Lung (tissue), 12 donors: ENCODE data around the gene PTPRC. TPM values are rescaled to one million over a fixed set of nuclear protein-coding genes. Genes with fewer than 3 reads are reported as not detected.

ENCODE experiments used
- ATAC-seq: fragments of 200-7000 bp; cut with Tn5 transposase; one replicate; pipeline ENCODE4 v1.9.1; 2020; ENCODE audit warnings: moderate number of reproducible peaks; ENCODE audit not compliant: insufficient read depth, low FRiP score
- DNase-seq, 3 donors: peaks; one replicate each; pipeline ENCODE4 v3.0.0-alpha.2; 2013 to 2017
- H3K27ac ChIP-seq, 2 donors: one replicate each; pipeline ENCODE4 v1.5.1; 2013; ENCODE audit warnings: mild to moderate bottlenecking in 2 of 2, moderate library complexity in 2 of 2, control low read depth in 1 of 2, inconsistent platforms in 1 of 2, low read depth in 1 of 2, low read length in 1 of 2
- H3K27me3 ChIP-seq, 3 donors: one replicate each; pipeline ENCODE4 v1.5.1; 2013; ENCODE audit warnings: low read length in 2 of 3; ENCODE audit not compliant: control insufficient read depth in 3 of 3, insufficient read depth in 3 of 3
- H3K36me3 ChIP-seq, 4 donors: one replicate each; pipeline ENCODE4 v1.5.1; 2013; ENCODE audit warnings: low read length in 4 of 4, mild to moderate bottlenecking in 1 of 4, moderate library complexity in 1 of 4; ENCODE audit not compliant: control insufficient read depth in 4 of 4, insufficient read depth in 4 of 4
- H3K4me1 ChIP-seq, 5 donors: one replicate each; pipeline ENCODE4 v1.5.1; 2013; ENCODE audit warnings: low read length in 5 of 5, mild to moderate bottlenecking in 2 of 5, moderate library complexity in 1 of 5; ENCODE audit not compliant: control insufficient read depth in 5 of 5, insufficient read depth in 5 of 5
- H3K4me3 ChIP-seq: one replicate; pipeline ENCODE4 v1.5.1; 2013; ENCODE audit warnings: mild to moderate bottlenecking, control low read depth, moderate library complexity
- H3K9ac ChIP-seq, 2 donors: one replicate each; pipeline ENCODE4 v1.5.1; 2013; ENCODE audit warnings: low read length in 2 of 2, control low read depth in 1 of 2; ENCODE audit not compliant: insufficient read depth in 1 of 2
- H3K9me3 ChIP-seq, 4 donors: one replicate each; pipeline ENCODE4 v1.5.1; 2013; ENCODE audit warnings: low read length in 3 of 4, mild to moderate bottlenecking in 1 of 4, moderate library complexity in 1 of 4; ENCODE audit not compliant: control insufficient read depth in 4 of 4, insufficient read depth in 3 of 4
- WGBS, 2 donors: extraction: QIAGEN DNeasy Blood & Tissue Kit; methylation state at CpG; one replicate each; pipeline ENCODE4 v1.1.7; 2013; 5-methylcytosine and 5-hydroxymethylcytosine counted together
- polyA plus RNA-seq, 2 donors: library from polyadenylated mRNA; stranded (reverse); fragments of 200-250 nt; gene quantifications; one replicate each; pipeline ENCODE4 v1.2.1, GENCODE V29; 2013
- total RNA-seq, 2 donors: library from RNA; depleted of rRNA in 1 of 2; stranded (reverse); fragments of >200 nt in 1 of 2; gene quantifications; one replicate each; pipeline ENCODE4 v1.2.1, GENCODE V29; 2014 to 2021
- TF ChIP-seq, protein P1 (sequence below): IDR thresholded peaks from 2 replicates; pipeline ENCODE4 v1.5.1; 2012; ENCODE audit warnings: mild to moderate bottlenecking; ENCODE audit errors: control extremely low read depth, extremely low read depth
- donor health status: control.
- donor health status: control.
- donor health status: Bipolar disorder and iron deficiency.
- donor health status: healthy.
- donor health status: DM: yes; HTN: yes; CAD: no.

PTPRC gene
- total and polyA plus RNA-seq, 4 donors, result 8.2 to 142 (median 86.1) TPM

DNA sequence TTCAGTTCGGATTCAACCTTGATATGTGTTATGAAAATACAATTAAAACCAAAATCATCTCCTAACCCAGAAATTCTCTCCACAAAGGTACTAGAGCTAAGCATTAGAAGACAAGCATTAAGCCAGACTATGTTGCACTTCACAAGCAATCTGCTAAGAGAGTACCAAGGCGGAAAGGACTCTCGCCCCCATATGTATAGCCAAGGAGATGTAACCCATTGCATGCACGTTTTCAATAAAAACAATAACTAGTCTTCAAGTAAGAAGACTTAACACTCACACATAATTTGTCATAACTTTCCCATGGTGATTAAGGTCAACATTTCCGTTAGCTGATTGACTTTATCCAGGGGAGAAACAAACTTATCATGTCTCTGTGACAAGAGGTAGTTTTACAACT lies 27.6 kb upstream of the PTPRC start:
- 82 to 96% methylated on average over 5 of the region's 5 CpGs for WGBS, 2 donors
- TF ChIP-seq, protein P1, sequence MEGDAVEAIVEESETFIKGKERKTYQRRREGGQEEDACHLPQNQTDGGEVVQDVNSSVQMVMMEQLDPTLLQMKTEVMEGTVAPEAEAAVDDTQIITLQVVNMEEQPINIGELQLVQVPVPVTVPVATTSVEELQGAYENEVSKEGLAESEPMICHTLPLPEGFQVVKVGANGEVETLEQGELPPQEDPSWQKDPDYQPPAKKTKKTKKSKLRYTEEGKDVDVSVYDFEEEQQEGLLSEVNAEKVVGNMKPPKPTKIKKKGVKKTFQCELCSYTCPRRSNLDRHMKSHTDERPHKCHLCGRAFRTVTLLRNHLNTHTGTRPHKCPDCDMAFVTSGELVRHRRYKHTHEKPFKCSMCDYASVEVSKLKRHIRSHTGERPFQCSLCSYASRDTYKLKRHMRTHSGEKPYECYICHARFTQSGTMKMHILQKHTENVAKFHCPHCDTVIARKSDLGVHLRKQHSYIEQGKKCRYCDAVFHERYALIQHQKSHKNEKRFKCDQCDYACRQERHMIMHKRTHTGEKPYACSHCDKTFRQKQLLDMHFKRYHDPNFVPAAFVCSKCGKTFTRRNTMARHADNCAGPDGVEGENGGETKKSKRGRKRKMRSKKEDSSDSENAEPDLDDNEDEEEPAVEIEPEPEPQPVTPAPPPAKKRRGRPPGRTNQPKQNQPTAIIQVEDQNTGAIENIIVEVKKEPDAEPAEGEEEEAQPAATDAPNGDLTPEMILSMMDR, result no peak
- Histone ChIP-seq H3K27ac (no peak overlapping the region), H3K4me3 (no peak overlapping the region), H3K27me3 (no peaks in the 10 kb centered on the region), H3K9me3 (no peaks in the 10 kb centered on the region), H3K9ac (no peak overlapping the region), H3K36me3 (no peaks in the 10 kb centered on the region), H3K4me1 (no peaks in the 10 kb centered on the region)
- no peak for ATAC-seq
- DNase-seq, result no peak

- no peaks in the 10 kb centered on the region for H3K27me3 ChIP-seq
- WGBS, 2 donors, result 57 to 60% methylated on average over 6 of the region's 6 CpGs
- TF ChIP-seq, protein P1, result no peak
- H3K9me3 ChIP-seq, result no peaks in the 10 kb centered on the region
- ATAC-seq (no peak), DNase-seq (no peak)
- no peak overlapping the region for H3K4me3 ChIP-seq
- no peak overlapping the region for H3K27ac ChIP-seq
- no peaks in the 10 kb centered on the region for H3K4me1 ChIP-seq
- no peaks in the 10 kb centered on the region for H3K36me3 ChIP-seq
- no peak overlapping the region for H3K9ac ChIP-seq
Measured at GRCh38 chr1:198612471-198613260, 26.2 kb upstream of the PTPRC start.

DNA sequence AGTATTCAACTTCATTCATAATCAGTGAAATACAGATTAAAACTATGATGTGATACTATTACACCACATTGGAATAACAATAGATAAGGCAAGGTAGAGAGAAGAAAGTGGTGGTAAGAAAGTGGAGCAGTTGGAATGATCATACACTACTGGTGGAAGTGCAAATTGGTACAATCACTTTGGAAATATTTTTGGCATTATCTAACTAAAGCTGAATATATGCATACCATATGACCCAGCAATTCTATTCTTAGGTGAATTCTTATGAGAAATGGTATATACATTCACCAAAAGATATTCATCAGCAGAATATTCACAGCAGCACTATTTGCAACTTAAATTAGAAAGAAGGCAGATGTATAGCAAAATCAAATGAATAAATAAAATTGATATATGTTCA lies 21.4 kb upstream of the PTPRC start:
- no peak overlapping the region for H3K27ac ChIP-seq
- TF ChIP-seq, protein P1, result no peak
- ATAC-seq (no peak), DNase-seq (no peak)
- no peak overlapping the region for H3K4me3 ChIP-seq
- H3K9me3 ChIP-seq, result no peaks in the 10 kb centered on the region
- no peaks in the 10 kb centered on the region for H3K27me3 ChIP-seq
- no peaks in the 10 kb centered on the region for H3K36me3 ChIP-seq
- H3K4me1 ChIP-seq, result no peaks in the 10 kb centered on the region
- H3K9ac ChIP-seq, result no peak overlapping the region
